Stimulated activated CD4-positive, alpha-beta T cell treated with anti-CD3 and anti-CD28 coated beads, TNF-alpha, amount 100 ng/mL, for 1 hour (primary cell): ENCODE results near the gene MAP2K4.
"Not testable (repeated sequence)": the region's sequence is repeated elsewhere in the genome, so short reads cannot be mapped to it uniquely, and the experiment has no call there.

Experiments
- DNase-seq, 3 donors: peaks; one replicate each; pipeline ENCODE4 v3.0.0-alpha.2; 2020; ENCODE audit warnings: low read depth in 3 of 3, low spot score in 1 of 3

MAP2K4 gene

GRCh38 chr17:12020642-12021622 is at the start of gene MAP2K4:
Gene MAP2K4, plus strand, starts transcription at chr17:12020877. Its CDS starts 10 bp downstream, at chr17:12020887.
- peak; percentile 83 to 99 (median 94) for DNase-seq

DNA sequence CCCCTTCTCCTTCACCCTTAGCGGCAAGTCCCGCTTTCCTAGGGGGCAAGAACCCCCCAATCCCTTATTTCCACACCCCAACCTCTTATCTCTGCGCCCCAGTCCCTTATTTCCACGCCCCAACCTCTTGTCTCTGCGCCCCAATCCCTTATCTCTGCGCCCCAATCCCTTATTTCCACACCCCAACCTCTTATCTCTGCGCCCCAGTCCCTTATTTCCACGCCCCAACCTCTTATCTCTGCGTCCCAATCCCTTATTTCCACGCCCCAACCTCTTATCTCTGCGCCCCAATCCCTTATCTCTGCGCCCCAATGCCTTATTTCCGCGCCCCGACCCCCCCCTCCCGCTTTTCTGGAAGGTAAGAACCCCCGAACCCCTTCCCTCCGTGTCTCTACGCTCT is 47.9 kb upstream of the MAP2K4 start:
- DNase-seq, result not testable (repeated sequence)

GRCh38 chr17:11979795-11980194 is 40.9 kb upstream of the MAP2K4 start:
- no peak for DNase-seq

DNA sequence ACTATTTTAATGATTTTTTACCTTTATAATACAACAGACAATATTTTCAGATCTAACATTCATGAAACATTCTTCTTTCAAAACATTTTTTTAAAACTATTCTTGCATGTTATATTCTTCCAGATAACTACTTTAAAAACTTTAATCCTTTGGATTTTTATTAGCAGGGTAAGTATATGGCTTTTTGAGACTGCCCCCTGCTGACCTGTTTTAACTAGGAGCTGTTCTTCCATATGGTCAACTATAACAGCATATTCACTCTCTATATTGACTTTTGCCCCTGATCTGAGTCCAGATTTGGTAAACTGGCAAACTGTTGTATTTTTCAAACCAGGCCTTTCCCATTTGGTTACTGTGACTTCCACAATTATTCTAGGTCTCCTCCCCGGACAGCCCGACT is 39.9 kb upstream of the MAP2K4 start:
- no peak for DNase-seq

DNA sequence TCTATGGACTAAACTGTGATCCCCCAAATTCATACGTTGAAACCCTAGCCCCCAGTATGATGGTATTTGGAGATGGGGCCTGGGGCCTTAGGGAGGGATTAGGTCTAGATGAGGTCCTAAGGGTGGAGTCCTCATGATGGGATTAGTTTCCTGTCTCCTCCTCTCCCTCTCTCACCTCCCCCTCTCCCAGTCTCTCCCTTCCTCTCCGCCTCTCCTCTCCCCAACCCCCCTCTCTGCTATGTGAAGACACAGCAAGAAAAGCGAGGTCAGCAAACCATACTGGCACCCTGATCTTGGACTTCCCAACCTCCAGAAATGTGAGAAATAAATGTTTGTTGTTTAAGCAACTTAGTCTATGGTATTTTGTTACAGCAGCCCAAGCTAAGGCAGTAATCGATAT is 38.8 kb upstream of the MAP2K4 start:
- no peak for DNase-seq

DNA sequence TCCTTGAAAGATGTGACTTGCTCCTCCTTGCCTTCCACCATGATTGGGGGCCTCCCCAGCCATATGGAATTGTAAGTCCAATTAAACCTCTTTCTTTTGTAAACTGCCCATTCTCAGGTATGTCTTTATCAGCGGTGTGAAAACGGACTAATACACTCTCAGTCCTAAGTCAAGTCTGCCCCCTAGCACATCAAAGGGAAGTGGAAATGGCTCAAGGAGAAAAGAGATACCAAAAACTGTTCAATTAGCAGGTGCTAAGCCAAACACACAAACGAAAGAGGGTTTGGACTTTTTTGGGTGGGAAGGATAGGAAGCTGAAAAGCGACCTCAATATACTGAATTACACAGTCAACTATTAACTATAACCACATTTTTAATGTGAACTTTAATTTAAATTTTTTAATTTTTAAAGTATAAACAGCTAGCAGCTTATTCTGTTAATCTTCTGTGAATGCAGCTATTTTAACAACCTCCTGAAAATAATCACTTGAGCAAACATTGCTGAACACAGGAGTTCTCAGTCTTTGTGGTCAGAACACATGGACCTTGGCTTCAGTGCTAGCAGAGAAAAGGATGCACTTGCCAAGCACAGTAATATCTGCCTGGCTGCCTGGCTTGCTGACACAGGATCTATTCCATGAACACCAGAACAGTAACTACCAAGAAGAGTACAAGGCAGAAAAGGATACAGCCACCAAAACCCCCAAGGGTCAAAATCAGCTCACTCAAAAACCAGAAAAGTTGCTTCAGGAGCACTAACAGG is 34.3 kb upstream of the MAP2K4 start:
- no peak for DNase-seq

GRCh38 chr17:11986942-11987329 is 33.7 kb upstream of the MAP2K4 start:
- DNase-seq, result no peak

DNA sequence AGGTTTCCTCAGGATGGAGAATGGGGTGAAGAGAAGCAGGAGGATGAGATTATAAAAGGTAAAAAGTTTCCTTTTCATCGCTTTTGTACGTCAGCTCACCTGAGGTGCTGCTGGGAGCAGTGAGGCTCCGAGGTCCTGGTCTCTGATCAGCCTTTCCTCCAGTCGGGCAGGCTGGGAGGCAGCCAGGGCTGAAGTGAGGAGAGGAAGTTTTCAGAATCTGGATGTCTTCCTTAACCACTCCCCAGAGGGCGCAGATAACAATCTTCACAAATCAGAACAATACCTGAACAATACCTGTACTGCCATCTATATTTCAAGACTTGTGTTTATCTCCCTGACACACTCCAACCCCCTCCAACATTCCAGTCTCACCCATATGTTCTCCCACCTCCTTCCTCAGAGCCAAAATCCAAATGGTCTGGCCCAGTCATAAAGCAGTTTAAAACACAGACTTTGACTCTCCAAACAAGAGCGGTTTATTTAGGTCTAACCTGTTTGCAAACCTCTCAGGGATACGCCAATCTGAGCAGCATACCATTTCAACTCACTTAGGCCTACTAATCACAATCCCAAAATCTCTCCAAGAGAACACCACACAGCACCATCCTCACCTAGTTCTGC is 30.2 kb upstream of the MAP2K4 start:
- no peak for DNase-seq

DNA sequence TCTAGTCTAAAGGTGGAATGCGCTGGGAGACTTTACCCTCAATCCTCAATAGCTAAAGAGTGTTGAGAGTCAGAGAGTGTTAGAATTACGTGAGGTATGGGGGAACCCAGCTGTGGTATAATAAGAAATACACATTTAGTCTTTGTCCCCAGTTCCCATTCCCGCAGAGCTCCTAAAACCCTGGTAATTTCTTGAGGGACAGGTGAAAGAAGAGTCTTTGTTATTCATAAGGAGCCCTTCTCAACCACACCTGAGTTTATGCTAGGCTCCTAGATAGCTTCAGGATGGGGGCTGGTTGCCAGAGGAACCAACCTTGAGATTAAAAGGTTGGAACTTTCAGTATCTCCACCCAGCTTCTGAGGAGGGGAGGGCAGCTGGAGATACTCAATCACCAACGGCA is 29.2 kb upstream of the MAP2K4 start:
- DNase-seq, result no peak

DNA sequence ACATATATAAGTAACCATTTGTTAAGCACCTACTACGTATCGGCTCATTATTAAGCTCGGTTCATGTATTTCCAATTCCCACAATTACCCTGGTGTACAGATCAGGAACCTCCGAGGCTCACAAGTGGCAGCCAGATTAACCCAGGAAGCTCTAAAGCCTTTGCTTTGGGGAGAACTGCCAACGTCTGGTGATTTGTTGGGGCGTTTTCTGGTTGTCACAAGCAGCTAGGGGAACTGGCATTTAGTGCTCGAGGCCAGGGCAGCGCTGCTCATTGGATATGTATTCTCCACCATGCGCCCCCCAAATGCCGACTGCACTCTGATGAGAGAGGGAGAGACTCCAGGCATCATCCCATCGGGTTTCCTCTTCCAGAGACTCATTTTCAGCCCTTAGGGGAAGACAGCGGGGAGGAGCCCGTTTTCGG is 23.9 kb upstream of the MAP2K4 start:
- no peak for DNase-seq

- DNase-seq, result peak; percentile 84 to 94 (median 91)
Observed at GRCh38 chr17:11997147-11997971, 23.3 kb upstream of the MAP2K4 start, which contains the start of gene ZNF18. Gene ZNF18, minus strand, starts transcription at chr17:11997475. Its CDS starts 4,646 bp downstream, at chr17:11992829.

GRCh38 chr17:11997972-11998233 is 22.8 kb upstream of the MAP2K4 start:
- DNase-seq, result no peak

- no peak for DNase-seq
Observed at GRCh38 chr17:11999696-12000095, 21.0 kb upstream of the MAP2K4 start.

DNA sequence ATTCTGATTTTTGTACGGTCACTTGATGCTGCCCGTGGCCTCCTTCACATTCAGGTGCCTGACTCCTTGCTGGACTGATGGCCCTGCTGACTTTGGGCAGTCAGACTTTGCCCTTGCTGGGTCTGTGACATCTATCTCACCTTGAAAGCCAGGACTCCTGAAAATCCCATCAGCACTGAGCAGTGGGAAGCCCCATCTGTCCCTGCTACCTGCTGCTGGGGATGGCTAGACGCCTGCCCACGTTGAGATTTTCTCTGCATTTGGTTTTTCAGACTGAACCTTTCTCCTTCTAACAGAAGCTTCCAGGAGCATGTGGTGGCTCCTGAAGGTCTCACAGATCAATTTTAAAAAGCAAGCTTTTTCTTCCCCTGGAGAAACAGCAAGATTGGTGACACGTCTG is 13.2 kb upstream of the MAP2K4 start:
- no peak for DNase-seq

DNA sequence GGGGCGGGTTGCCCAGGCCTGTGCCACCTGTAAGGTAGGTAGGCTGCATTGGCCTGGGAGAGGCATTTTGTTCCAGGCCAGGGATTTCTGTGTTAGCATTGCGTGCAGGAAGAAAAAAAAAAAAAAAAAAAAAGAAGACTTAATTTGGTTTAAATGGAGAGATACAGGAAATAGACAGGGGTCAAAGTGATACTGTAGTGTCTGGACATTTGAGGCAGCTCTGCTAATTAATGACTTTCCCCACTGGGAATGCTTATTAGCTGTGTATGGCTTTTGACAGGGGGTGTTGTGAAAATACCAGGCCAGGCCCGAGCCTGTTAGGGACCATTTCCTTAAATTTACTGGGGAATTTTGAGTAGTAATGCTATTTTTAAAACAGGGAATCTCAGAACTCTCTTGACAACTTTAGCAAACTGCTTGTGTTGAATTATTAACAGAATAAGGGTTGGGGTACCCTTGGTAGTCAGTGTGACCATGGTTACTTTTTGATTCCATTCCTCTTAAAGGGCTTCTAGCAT is 1.0 kb downstream of the MAP2K4 start:
- DNase-seq, result no peak

- no peak for DNase-seq
Observed at GRCh38 chr17:12022310-12022709, 1.6 kb downstream of the MAP2K4 start.

DNA sequence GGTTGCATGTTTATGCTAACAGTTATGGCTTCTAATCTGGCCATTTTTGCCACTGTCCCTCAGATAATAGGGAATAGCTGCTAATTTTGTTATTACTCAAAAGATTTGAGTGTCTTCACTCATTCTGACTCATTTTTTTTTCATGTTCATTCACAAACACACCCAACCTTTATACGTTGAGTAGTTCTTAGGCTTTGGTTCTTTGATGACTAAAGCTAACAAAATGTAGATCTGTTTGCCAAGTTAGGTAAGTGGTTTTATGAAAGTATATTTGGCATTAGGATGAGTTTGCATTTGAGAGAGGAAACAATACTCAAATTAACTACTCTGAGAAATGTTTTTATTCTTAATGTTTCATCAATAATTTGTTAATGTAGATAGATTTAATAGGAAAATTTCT is 3.6 kb downstream of the MAP2K4 start:
- DNase-seq, result no peak

DNA sequence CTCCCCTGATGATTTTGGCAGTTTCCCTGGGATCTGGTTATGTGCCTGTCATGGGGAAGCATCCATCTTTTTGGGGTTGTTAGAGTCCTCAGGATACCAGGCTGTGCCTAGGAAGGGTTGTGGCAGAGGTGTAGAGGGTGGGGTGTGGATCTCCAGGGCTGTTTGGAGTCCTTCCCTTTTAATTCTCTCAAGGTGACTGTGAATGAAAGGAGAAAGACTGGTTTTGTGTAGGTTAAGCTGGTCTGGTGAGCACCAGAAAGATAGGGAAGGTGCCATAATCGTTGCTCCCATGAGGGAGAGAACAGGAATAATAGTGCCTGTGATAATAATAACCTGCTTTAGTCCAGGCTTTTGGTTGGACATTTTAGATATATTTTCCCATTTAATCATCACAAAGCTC is 7.0 kb downstream of the MAP2K4 start:
- no peak for DNase-seq

DNA sequence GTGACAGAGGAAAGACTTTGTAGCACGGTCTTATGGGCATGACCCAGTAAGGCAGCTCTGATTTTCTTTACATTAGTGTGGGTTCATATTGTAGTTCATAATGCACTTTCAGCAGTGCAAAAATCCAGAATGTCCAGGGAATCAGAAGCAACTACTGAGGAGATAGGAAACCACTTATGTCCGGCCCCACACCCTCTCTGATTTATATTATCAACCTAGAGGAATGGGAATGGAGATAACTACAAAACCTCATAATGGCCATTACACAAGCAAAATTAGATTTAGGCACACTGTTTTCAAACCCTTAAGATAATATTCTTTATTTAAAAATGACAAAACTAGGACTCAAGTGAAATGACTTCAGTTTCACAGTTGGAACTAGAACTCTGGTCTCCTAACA is 7.9 kb downstream of the MAP2K4 start:
- DNase-seq, result no peak

- no peak for DNase-seq
Observed at GRCh38 chr17:12034538-12034937, 13.9 kb downstream of the MAP2K4 start.

DNA sequence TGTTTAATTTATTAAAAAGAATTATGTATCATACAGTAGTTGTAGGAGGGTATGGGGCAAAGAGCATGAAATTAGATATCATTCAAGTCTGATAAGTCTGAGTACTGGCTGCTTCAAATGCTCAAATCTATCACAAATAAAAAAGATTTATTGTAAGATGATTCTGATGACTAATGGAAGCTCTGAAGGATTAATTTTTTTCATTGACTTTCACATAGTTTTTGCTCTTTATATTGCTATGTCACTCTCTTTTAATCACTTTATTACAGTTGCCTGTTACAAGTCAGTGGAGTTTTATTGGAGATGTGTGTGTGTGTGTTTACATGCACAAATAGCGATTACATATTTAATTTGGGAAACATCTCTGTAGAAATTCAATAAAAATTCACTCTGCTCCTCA is 15.0 kb downstream of the MAP2K4 start:
- DNase-seq, result no peak
